ENCODE results near the gene ABHD12. TPM values are rescaled to one million over a fixed set of nuclear protein-coding genes. Genes with fewer than 3 reads are reported as not detected.
A peak's percentile ranks its signal among the peaks of the same experiment; 100 is the strongest.

Gene ABHD12
- total and polyA plus RNA-seq, 8 donors: 44.4 to 73.0 (median 57.5) TPM

- Histone ChIP-seq H3K9me3 (no peaks in the 10 kb centered on the region), H3K4me1 (peaks cover 36 to 48% (median 46%) of the 10 kb centered on the region in 3 donors), H3K36me3 (no peaks in the 10 kb centered on the region), H3K27ac (peak overlapping the region in 1 of 4 donors; percentile 8), H3K27me3 (no peaks in the 10 kb centered on the region), H3K4me3 (no peak overlapping the region)
- intact Hi-C loops (cut with DNase I): no loop called here
- peak in 1 of 6 donors; percentile 6 for DNase-seq
- no peak for TF ChIP-seq CTCF (IDR thresholded peaks at IDR 0.05)
- WGBS, 2 donors: 82 to 83% methylated on average over 9 of the region's 9 CpGs
- no peak for ATAC-seq
- FAIRE-seq: no peak
These were observed 48.6 kb downstream of the ABHD12 start for GRCh38 chr20:25341716-25342680.

GRCh38 chr20:25340380-25340779, 50.3 kb downstream of the ABHD12 start:
- FAIRE-seq (no peak), ATAC-seq (no peak), DNase-seq (peak in 2 of 6 donors; percentile 5 to 6)
- no peaks in the 10 kb centered on the region for H3K9me3 ChIP-seq
- intact Hi-C loops (cut with DNase I): no loop called here
- no peak for TF ChIP-seq CTCF (IDR thresholded peaks at IDR 0.05)
- no peak overlapping the region for H3K4me3 ChIP-seq
- H3K27me3 ChIP-seq: no peaks in the 10 kb centered on the region
- peaks cover 43 to 44% (median 44%) of the 10 kb centered on the region in 3 donors for H3K4me1 ChIP-seq
- WGBS, 2 donors: 34 to 38% methylated on average over 1 of the region's 1 CpG
- H3K27ac ChIP-seq: peak overlapping the region in 2 of 4 donors; percentile 84 to 88
- no peaks in the 10 kb centered on the region for H3K36me3 ChIP-seq

- DNase-seq: peak in 4 of 6 donors; percentile 53 to 83 (median 70)
- no peak for FAIRE-seq
- Histone ChIP-seq H3K27me3 (no peaks in the 10 kb centered on the region), H3K9me3 (no peaks in the 10 kb centered on the region), H3K4me1 (peaks cover 43 to 44% (median 44%) of the 10 kb centered on the region in 3 donors), H3K27ac (peak overlapping the region; percentile 43 to 88 (median 66)), H3K36me3 (no peaks in the 10 kb centered on the region), H3K4me3 (peak overlapping the region in 2 of 4 donors; percentile 10 to 22)
- no peak for TF ChIP-seq CTCF (IDR thresholded peaks at IDR 0.05)
- 6 to 15% methylated on average over 12 of the region's 12 CpGs for WGBS, 2 donors
- peak; percentile 86 to 90 (median 88) for ATAC-seq
- intact Hi-C loops (cut with DNase I): loop anchor here in 2 of 3 donors (5.0 kb wide), 2 partner anchors 58 to 63 kb away; no protein-coding TSS in a partner anchor
These were observed 51.0 kb downstream of the ABHD12 start for GRCh38 chr20:25339608-25340007.

- no peak for FAIRE-seq
- no peaks in the 10 kb centered on the region for H3K27me3 ChIP-seq
These were observed 52.3 kb downstream of the ABHD12 start for GRCh38 chr20:25338112-25339023.

More at GRCh38 chr20:25338112-25339023, 52.3 kb downstream of the ABHD12 start:
- Histone ChIP-seq H3K9me3 (no peaks in the 10 kb centered on the region), H3K4me3 (peak overlapping the region in 2 of 4 donors; percentile 16 to 22), H3K4me1 (peaks cover 41 to 44% (median 43%) of the 10 kb centered on the region in 3 donors), H3K27ac (peak overlapping the region; percentile 14 to 88 (median 64)), H3K36me3 (no peaks in the 10 kb centered on the region)
- DNase-seq (peak in 4 of 6 donors; percentile 45 to 70 (median 54)), ATAC-seq (peak; percentile 75 to 88 (median 78))
- WGBS, 2 donors: 22 to 24% methylated on average over 11 of the region's 11 CpGs
- intact Hi-C loops (cut with DNase I): loop anchor here in 2 of 3 donors (5.0 kb wide), 2 partner anchors 59 to 64 kb away; no protein-coding TSS in a partner anchor
- TF ChIP-seq CTCF (IDR thresholded peaks at IDR 0.05): no peak

Data from pancreas (tissue), 10 donors.